KMS-11 (cell line): ENCODE data around the gene MAPK1IP1L.
"Not testable (repeated sequence)": the region's sequence is repeated elsewhere in the genome, so short reads cannot be mapped to it uniquely, and the experiment has no call there.

ENCODE experiments used
- H2AFZ ChIP-seq: fragments of 200-600 bp; sonication (generic); 2 replicates; pipeline ENCODE4 v1.6.1; 2016; ENCODE audit warnings: antibody characterized with exemption, mixed run types, low read depth
- H3K27ac ChIP-seq: fragments of 200-600 bp; sonication (generic); 2 replicates; pipeline ENCODE4 v1.6.1; 2016; ENCODE audit warnings: mild to moderate bottlenecking, mixed run types
- H3K27me3 ChIP-seq: fragments of 200-600 bp; sonication (generic); 2 replicates; pipeline ENCODE4 v1.6.1; 2017; ENCODE audit warnings: mild to moderate bottlenecking, low read depth, mixed run types, moderate library complexity; ENCODE audit not compliant: insufficient read depth
- H3K36me3 ChIP-seq: fragments of 200-600 bp; sonication (generic); 2 replicates; pipeline ENCODE4 v1.6.1; 2017; ENCODE audit warnings: mild to moderate bottlenecking, mixed run types; ENCODE audit not compliant: insufficient read depth
- H3K4me1 ChIP-seq: fragments of 200-600 bp; sonication (generic); 2 replicates; pipeline ENCODE4 v1.6.1; 2016; ENCODE audit warnings: mild to moderate bottlenecking, low read depth, mixed run types; ENCODE audit not compliant: poor library complexity, severe bottlenecking
- H3K4me2 ChIP-seq: fragments of 200-600 bp; sonication (generic); 2 replicates; pipeline ENCODE4 v1.7.0; 2016; ENCODE audit warnings: mild to moderate bottlenecking, mixed run types
- H3K4me3 ChIP-seq: fragments of 200-600 bp; sonication (generic); IDR thresholded peaks from 2 replicates; pipeline ENCODE4 v1.6.1; 2017; ENCODE audit warnings: low read depth, low read length, mixed read lengths; ENCODE audit not compliant: insufficient read depth
- H3K79me2 ChIP-seq: fragments of 200-600 bp; sonication (generic); 2 replicates; pipeline ENCODE4 v1.6.1; 2016; ENCODE audit warnings: low read depth, mixed run types; ENCODE audit not compliant: insufficient read depth
- H3K9ac ChIP-seq: fragments of 200-600 bp; sonication (generic); 2 replicates; pipeline ENCODE4 v1.6.1; 2016; ENCODE audit warnings: mild to moderate bottlenecking, mixed run types
- H4K20me1 ChIP-seq: fragments of 200-600 bp; sonication (generic); 2 replicates; pipeline ENCODE4 v1.6.1; 2016; ENCODE audit warnings: mild to moderate bottlenecking, mixed run types; ENCODE audit not compliant: insufficient read depth
- CTCF ChIP-seq: fragments of 200-600 bp; sonication (generic); conservative IDR thresholded peaks from 2 replicates; pipeline ENCODE4 v1.6.1; 2017; ENCODE audit warnings: low read depth, mild to moderate bottlenecking, antibody characterized with exemption, low read length, moderate library complexity, mixed read lengths

Gene MAPK1IP1L

GRCh38 chr14:55051423-55052268, at the start of gene MAPK1IP1L:
TSS of gene MAPK1IP1L (plus strand) at chr14:55051647. CDS start at chr14:55061684, 10,037 bp downstream.
- H3K79me2 ChIP-seq, result peaks cover 46% of the 10 kb centered on the region

GRCh38 chr14:55005071-55005470, 46.4 kb upstream of the MAPK1IP1L start:
- Histone ChIP-seq H3K79me2 (no peaks in the 10 kb centered on the region), H3K4me2 (no peak overlapping the region), H3K27me3 (no peaks in the 10 kb centered on the region), H3K4me3 (no peak overlapping the region), H2AFZ (no peak overlapping the region), H3K27ac (no peak overlapping the region), H3K4me1 (no peaks in the 10 kb centered on the region), H4K20me1 (no peaks in the 10 kb centered on the region), H3K9ac (no peak overlapping the region), H3K36me3 (no peaks in the 10 kb centered on the region)
- no peak for TF ChIP-seq CTCF

More at GRCh38 chr14:55051423-55052268, at the start of gene MAPK1IP1L:
- peak within 1 kb of the TSS; percentile 92 for H2AFZ ChIP-seq
- H3K36me3 ChIP-seq, result no peaks in the 10 kb centered on the region
- peaks cover 12% of the 10 kb centered on the region for H3K4me1 ChIP-seq
- peak within 1 kb of the TSS; percentile 98 for H3K9ac ChIP-seq
- TF ChIP-seq CTCF, result peak; percentile 81
- H3K27ac ChIP-seq, result peak within 1 kb of the TSS; percentile 93
- no peak within 1 kb of the TSS for H3K4me3 ChIP-seq
- no peaks in the 10 kb centered on the region for H3K27me3 ChIP-seq
- H4K20me1 ChIP-seq, result peaks cover 18% of the 10 kb centered on the region; the same call in 1 of the 2 replicates
- H3K4me2 ChIP-seq, result peak within 1 kb of the TSS; percentile 97

GRCh38 chr14:55015006-55015405, 36.4 kb upstream of the MAPK1IP1L start:
- H3K4me1 ChIP-seq, result no peaks in the 10 kb centered on the region
- no peak overlapping the region for H3K9ac ChIP-seq
- no peak overlapping the region for H3K27ac ChIP-seq
- H2AFZ ChIP-seq, result no peak overlapping the region
- no peak for TF ChIP-seq CTCF
- no peaks in the 10 kb centered on the region for H4K20me1 ChIP-seq
- no peaks in the 10 kb centered on the region for H3K79me2 ChIP-seq
- no peak overlapping the region for H3K4me3 ChIP-seq
- H3K4me2 ChIP-seq, result no peak overlapping the region
- H3K36me3 ChIP-seq, result no peaks in the 10 kb centered on the region
- no peaks in the 10 kb centered on the region for H3K27me3 ChIP-seq

GRCh38 chr14:55019968-55020554, 31.4 kb upstream of the MAPK1IP1L start:
- no peak overlapping the region for H3K27ac ChIP-seq
- H3K9ac ChIP-seq, result no peak overlapping the region
- no peaks in the 10 kb centered on the region for H3K4me1 ChIP-seq
- no peaks in the 10 kb centered on the region for H3K79me2 ChIP-seq
- no peaks in the 10 kb centered on the region for H4K20me1 ChIP-seq
- H3K27me3 ChIP-seq, result no peaks in the 10 kb centered on the region
- no peak overlapping the region for H3K4me3 ChIP-seq
- no peak overlapping the region for H3K4me2 ChIP-seq
- no peaks in the 10 kb centered on the region for H3K36me3 ChIP-seq
- no peak overlapping the region for H2AFZ ChIP-seq
- no peak for TF ChIP-seq CTCF

- H3K27me3 ChIP-seq, H3K36me3 ChIP-seq, H2AFZ ChIP-seq, H3K9ac ChIP-seq, H3K27ac ChIP-seq, H4K20me1 ChIP-seq, H3K4me2 ChIP-seq, H3K4me3 ChIP-seq: not testable (repeated sequence)
- Histone ChIP-seq H3K79me2 (peaks cover 36% of the 10 kb centered on the region), H3K4me1 (peaks cover 15% of the 10 kb centered on the region)
Measured at GRCh38 chr14:55024365-55024764, 27.1 kb upstream of the MAPK1IP1L start.
